Stimulated activated CD8-positive, alpha-beta memory T cell treated with anti-CD3 and anti-CD28 coated beads, Interleukin-7, amount 100 ng/mL, for 24 hours (primary cell): ENCODE results near the gene NEUROD4.

ENCODE experiments used
- DNase-seq: peaks from one replicate; pipeline ENCODE4 v3.0.0-alpha.2; 2020; ENCODE audit warnings: low read depth

NEUROD4 gene

GRCh38 chr12:55061024-55061423 lies 41.2 kb downstream of the NEUROD4 start:
- DNase-seq, result no peak

GRCh38 chr12:55063291-55063690 lies 43.5 kb downstream of the NEUROD4 start:
- no peak for DNase-seq

DNA sequence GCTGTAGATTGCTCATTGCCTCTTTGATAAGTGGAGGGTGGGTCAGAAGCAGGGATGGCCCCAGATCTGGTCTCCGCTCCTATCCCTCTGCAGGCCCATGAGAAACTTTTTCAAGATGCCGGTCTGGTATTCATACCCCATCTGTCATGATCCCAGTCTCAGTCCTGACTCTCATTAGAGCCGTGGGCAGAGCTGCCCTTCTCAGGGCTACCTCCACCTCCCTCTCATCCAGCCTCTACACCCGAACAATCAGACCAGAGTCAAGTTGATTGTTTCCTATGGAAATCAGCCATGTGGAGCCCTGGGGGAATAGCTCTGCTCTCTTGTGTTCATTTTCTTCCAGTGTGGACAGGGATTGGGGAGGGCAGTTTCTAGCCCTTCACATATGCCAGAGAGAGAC lies 45.8 kb downstream of the NEUROD4 start:
- no peak for DNase-seq

GRCh38 chr12:55067701-55068100 lies 47.9 kb downstream of the NEUROD4 start:
- DNase-seq, result no peak

DNA sequence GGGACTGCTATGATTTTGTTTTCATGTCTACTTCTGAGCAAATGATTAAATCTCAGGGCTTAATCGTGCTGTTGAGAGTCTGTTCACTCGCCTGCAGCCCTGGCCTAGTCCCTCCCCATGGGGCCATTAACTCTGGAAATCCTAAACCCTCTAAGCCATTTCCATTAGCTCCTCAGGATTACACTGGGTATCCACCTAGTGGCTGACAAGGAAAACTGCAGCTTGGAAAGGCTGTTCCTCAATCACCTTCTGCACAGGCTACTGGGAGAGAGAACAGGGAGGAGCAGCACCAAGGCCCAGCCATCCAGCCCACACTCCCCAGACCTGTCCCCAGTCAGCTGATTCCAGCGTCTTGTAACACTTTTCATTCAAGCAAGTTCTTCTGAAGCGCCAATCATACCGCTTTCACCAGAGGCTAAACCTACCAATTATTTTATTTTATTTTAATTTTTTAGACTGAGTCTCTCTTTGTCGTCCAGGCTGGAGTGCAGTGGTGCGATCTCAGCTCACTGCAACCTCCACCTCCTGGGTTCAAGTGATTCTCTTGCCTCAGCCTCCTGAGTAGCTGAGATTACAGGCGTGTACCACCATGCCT lies 48.7 kb downstream of the NEUROD4 start:
- no peak for DNase-seq

DNA sequence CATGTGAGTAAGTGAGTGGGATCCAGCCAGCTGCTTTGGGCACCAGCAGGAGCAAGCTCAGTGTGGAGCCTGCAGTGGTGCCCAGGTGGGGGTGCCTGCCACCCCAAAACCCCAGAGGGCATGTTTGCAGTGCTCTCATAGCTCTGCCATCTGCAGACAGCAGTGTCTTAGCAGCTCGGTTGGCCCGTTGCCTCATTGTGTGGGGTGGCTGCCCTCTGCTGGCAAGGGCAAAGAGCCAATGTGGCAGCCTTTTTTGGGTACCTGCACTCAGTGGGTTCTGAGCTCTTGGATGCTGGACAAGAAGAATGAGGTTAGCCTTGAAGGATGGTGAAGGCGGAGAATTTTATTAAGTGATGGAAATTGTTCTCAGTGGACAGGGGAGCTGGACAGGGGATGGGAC lies 52.3 kb downstream of the NEUROD4 start:
- peak; percentile 41 for DNase-seq

GRCh38 chr12:55073043-55074022 lies 53.6 kb downstream of the NEUROD4 start:
- DNase-seq, result peak; percentile 58

- DNase-seq, result no peak
These were observed 55.0 kb downstream of the NEUROD4 start for GRCh38 chr12:55074806-55075205.
